ENCODE results near the gene SMPDL3B.

- TF ChIP-seq, protein P1, sequence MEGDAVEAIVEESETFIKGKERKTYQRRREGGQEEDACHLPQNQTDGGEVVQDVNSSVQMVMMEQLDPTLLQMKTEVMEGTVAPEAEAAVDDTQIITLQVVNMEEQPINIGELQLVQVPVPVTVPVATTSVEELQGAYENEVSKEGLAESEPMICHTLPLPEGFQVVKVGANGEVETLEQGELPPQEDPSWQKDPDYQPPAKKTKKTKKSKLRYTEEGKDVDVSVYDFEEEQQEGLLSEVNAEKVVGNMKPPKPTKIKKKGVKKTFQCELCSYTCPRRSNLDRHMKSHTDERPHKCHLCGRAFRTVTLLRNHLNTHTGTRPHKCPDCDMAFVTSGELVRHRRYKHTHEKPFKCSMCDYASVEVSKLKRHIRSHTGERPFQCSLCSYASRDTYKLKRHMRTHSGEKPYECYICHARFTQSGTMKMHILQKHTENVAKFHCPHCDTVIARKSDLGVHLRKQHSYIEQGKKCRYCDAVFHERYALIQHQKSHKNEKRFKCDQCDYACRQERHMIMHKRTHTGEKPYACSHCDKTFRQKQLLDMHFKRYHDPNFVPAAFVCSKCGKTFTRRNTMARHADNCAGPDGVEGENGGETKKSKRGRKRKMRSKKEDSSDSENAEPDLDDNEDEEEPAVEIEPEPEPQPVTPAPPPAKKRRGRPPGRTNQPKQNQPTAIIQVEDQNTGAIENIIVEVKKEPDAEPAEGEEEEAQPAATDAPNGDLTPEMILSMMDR (conservative IDR thresholded peaks at IDR 0.05): no peak
- no peak for TF ChIP-seq ZFX (IDR thresholded peaks at IDR 0.05)
These were observed 32.5 kb downstream of the SMPDL3B start for GRCh38 chr1:27967106-27967883.
